ENCODE measurements around the gene TNFRSF9. TPM values are rescaled to one million over a fixed set of nuclear protein-coding genes. Genes with fewer than 3 reads are reported as not detected.
A peak's percentile ranks its signal among the peaks of the same experiment; 100 is the strongest.

TNFRSF9 gene
- total RNA-seq, 2 donors from 2014 or later: not detected

- Histone ChIP-seq H3K4me1 (no peaks in the 10 kb centered on the region), H3K27me3 (no peaks in the 10 kb centered on the region), H3K36me3 (no peaks in the 10 kb centered on the region), H3K27ac (no peak overlapping the region), H3K9me3 (no peaks in the 10 kb centered on the region), H3K4me3 (no peak overlapping the region)
- DNase-seq (ENCODE audit: low spot score): no peak
- no peak for TF ChIP-seq CTCF (IDR thresholded peaks at IDR 0.05)
These were observed 54.9 kb downstream of the TNFRSF9 start for GRCh38 chr1:7885513-7886404.

- Histone ChIP-seq H3K27me3 (no peaks in the 10 kb centered on the region), H3K27ac (no peak overlapping the region), H3K9me3 (no peaks in the 10 kb centered on the region), H3K4me1 (no peaks in the 10 kb centered on the region), H3K36me3 (no peaks in the 10 kb centered on the region), H3K4me3 (no peak overlapping the region)
- DNase-seq (ENCODE audit: low spot score): no peak
- no peak for TF ChIP-seq CTCF (IDR thresholded peaks at IDR 0.05)
These were observed 55.9 kb downstream of the TNFRSF9 start for GRCh38 chr1:7884757-7885156.

GRCh38 chr1:7879228-7879627 lies 61.4 kb downstream of the TNFRSF9 start:
- Histone ChIP-seq H3K4me1 (no peaks in the 10 kb centered on the region), H3K9me3 (peaks cover 0 to 16% of the 10 kb centered on the region in 2 donors), H3K36me3 (no peaks in the 10 kb centered on the region), H3K27ac (no peak overlapping the region), H3K4me3 (no peak overlapping the region), H3K27me3 (no peaks in the 10 kb centered on the region)
- DNase-seq (ENCODE audit: low spot score): no peak
- TF ChIP-seq CTCF (IDR thresholded peaks at IDR 0.05): no peak

DNA sequence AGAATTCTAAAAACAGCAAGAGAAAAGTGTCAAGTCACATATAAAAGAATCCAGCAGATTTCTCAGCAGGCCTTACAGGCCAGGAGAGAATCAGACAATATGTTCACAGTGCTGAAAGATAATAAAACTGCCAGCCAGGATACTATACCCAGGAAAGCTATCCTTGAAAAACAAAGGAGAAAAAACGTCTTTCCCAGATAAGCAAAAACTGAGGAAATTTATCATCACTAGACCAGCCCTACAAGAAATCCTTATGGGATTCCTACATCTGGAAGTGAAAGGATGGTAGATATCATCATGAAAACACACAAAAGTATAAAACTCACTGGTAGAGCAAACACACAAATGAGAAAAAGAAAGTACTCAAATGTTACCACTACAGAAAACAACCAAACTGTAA lies 62.6 kb downstream of the TNFRSF9 start:
- DNase-seq (ENCODE audit: low spot score): no peak
- Histone ChIP-seq H3K9me3 (peaks cover 0 to 16% of the 10 kb centered on the region in 2 donors), H3K36me3 (no peaks in the 10 kb centered on the region), H3K4me1 (no peaks in the 10 kb centered on the region), H3K27ac (no peak overlapping the region), H3K27me3 (no peaks in the 10 kb centered on the region), H3K4me3 (no peak overlapping the region)
- no peak for TF ChIP-seq CTCF (IDR thresholded peaks at IDR 0.05)

GRCh38 chr1:7873801-7874795 lies 66.5 kb downstream of the TNFRSF9 start:
- Histone ChIP-seq H3K27me3 (no peaks in the 10 kb centered on the region), H3K9me3 (peaks cover 0 to 16% of the 10 kb centered on the region in 2 donors), H3K36me3 (no peaks in the 10 kb centered on the region), H3K4me3 (no peak overlapping the region), H3K27ac (no peak overlapping the region), H3K4me1 (no peaks in the 10 kb centered on the region)
- no peak for TF ChIP-seq CTCF (IDR thresholded peaks at IDR 0.05)
- peak; percentile 13 for DNase-seq (ENCODE audit: low spot score)
